ENCODE measurements around the gene CLCA4. TPM values are rescaled to one million over a fixed set of nuclear protein-coding genes. Genes with fewer than 3 reads are reported as not detected.

CLCA4 gene
- total and polyA plus RNA-seq, 2 of the 4 experiments (the other 2 are of a cell fraction), result not detected

GRCh38 chr1:86583593-86583992, 36.7 kb downstream of the CLCA4 start:
- no peak overlapping the region for H4K5ac ChIP-seq (ENCODE audit: low read depth, low read length)
- CTCF ChIA-PET, result no interaction called here
- H3K18ac ChIP-seq (ENCODE audit: low read depth, low read length), result no peak overlapping the region
- BruUV-seq (replicated peaks), result no TSS peak
- no peak overlapping the region for H3K9ac ChIP-seq (ENCODE audit: low read depth, low read length)
- H2AK5ac ChIP-seq (ENCODE audit: low read depth, low read length), result no peak overlapping the region
- H3K79me1 ChIP-seq (ENCODE audit: low read depth in 1 of 2, low read length in 2 of 2), result no peaks in the 10 kb centered on the region
- no peak overlapping the region for H3K27ac ChIP-seq (ENCODE audit: insufficient read depth, low read length)
- intact Hi-C loops (cut with micrococcal nuclease) (no loop called here), dilution Hi-C loops (cut with HindIII; ENCODE audit: low sequenced_read_pairs, unreplicated experiment) (no loop called here), in situ Hi-C loops (cut with MboI; ENCODE audit: low sequenced_read_pairs) (no loop called here)
- no peak overlapping the region for H2BK20ac ChIP-seq (ENCODE audit: low read depth, low read length)
- no peak overlapping the region for H3K4me3 ChIP-seq (ENCODE audit: insufficient read depth, low read depth, low read length)
- no peak overlapping the region for H2BK5ac ChIP-seq (ENCODE audit: low read depth, low read length, poor library complexity, severe bottlenecking)
- no peak overlapping the region for H2BK120ac ChIP-seq (ENCODE audit: low read depth, low read length)
- no peak overlapping the region for H2BK15ac ChIP-seq (ENCODE audit: low read depth, low read length)
- no peaks in the 10 kb centered on the region; the same call in none of the 2 replicates for H3K27me3 ChIP-seq (ENCODE audit: control insufficient read depth, insufficient read depth, low read length)
- ATAC-seq (ENCODE audit: low read depth) (no peak), DNase-seq (no peak)
- no peaks in the 10 kb centered on the region for H3K9me1 ChIP-seq (ENCODE audit: insufficient read depth, low read length)
- H3K9me3 ChIP-seq (ENCODE audit: control insufficient read depth, insufficient read depth, low read length), result no peaks in the 10 kb centered on the region
- TF ChIP-seq BHLHE40 (IDR thresholded peaks at IDR 0.05; ENCODE audit: low read depth, low read length) (no peak), CEBPB (IDR thresholded peaks at IDR 0.05; ENCODE audit: low read depth, low read length) (no peak), USF2 (IDR thresholded peaks at IDR 0.05; ENCODE audit: low read depth, low read length) (no peak)
- no peaks in the 10 kb centered on the region for H3K4me1 ChIP-seq (ENCODE audit: control insufficient read depth, insufficient read depth, low read length)
- no peak overlapping the region for H4K8ac ChIP-seq (ENCODE audit: low read depth in 2 of 2, low read length in 2 of 2)
- H3K23ac ChIP-seq (ENCODE audit: low read depth, low read length), result no peak overlapping the region
- H3K4me2 ChIP-seq (ENCODE audit: low read depth, low read length), result no peak overlapping the region
- H4K91ac ChIP-seq (ENCODE audit: insufficient read depth, low read depth, low read length), result no peak overlapping the region
- no peaks in the 10 kb centered on the region for H4K20me1 ChIP-seq (ENCODE audit: insufficient read depth, low read length)
- no peak overlapping the region for H2AFZ ChIP-seq (replicated peaks; ENCODE audit: low read length, poor library complexity)
- H3K36me3 ChIP-seq (ENCODE audit: control insufficient read depth, insufficient read depth, low read length), result no peaks in the 10 kb centered on the region
- no peak overlapping the region for H3K4ac ChIP-seq (ENCODE audit: low read depth, low read length)
- H2AK9ac ChIP-seq (replicated peaks; ENCODE audit: low read depth, low read length, poor library complexity), result no peak overlapping the region
- H3K56ac ChIP-seq (ENCODE audit: extremely low read depth, insufficient read depth, low read length), result no peak overlapping the region
- WGBS, 2 experiments (ENCODE audit: extremely low coverage in 2 of 2, insufficient read length in 1 of 2), result 83% methylated on average over 1 of the region's 3 CpGs; no CpG with 5 or more reads in 1 of the 2 experiments
- no peak overlapping the region for H3K14ac ChIP-seq (replicated peaks; ENCODE audit: low read depth, low read length)
- POLR2A ChIA-PET (ENCODE audit: unreplicated experiment), result no interaction called here
